ENCODE results near the gene GUCA2A. TPM values are rescaled to one million over a fixed set of nuclear protein-coding genes. Genes with fewer than 3 reads are reported as not detected.

GUCA2A gene
- polyA plus RNA-seq, 3 donors: not detected

- Mint-ChIP-seq H3K4me1 (no peaks in the 10 kb centered on the region), H3K9me3 (no peaks in the 10 kb centered on the region), H3K27me3 (ENCODE audit: low read depth in 3 of 3) (peaks cover 0 to 3% (median 2%) of the 10 kb centered on the region in 3 donors), H3K36me3 (no peaks in the 10 kb centered on the region), H3K27ac (no peak overlapping the region), H3K4me3 (no peak overlapping the region)
- Histone ChIP-seq H2AFZ (ENCODE audit: insufficient read depth, low read depth, low read length, poor library complexity, severe bottlenecking) (no peak overlapping the region), H3K27me3 (ENCODE audit: control insufficient read depth in 2 of 2, insufficient read depth in 2 of 2, low read length in 2 of 2) (no peaks in the 10 kb centered on the region), H3K79me2 (ENCODE audit: insufficient read depth, low read length) (no peaks in the 10 kb centered on the region), H4K20me1 (ENCODE audit: insufficient read depth, low read length) (no peaks in the 10 kb centered on the region), H3K27ac (ENCODE audit: low read depth in 1 of 2, low read length in 2 of 2) (no peak overlapping the region), H3K9me3 (replicated peaks in 1 of 2; ENCODE audit: control insufficient read depth in 1 of 2, insufficient read depth in 1 of 2, low read length in 2 of 2) (no peaks in the 10 kb centered on the region), H3K9ac (ENCODE audit: insufficient read depth, low read length, poor library complexity, severe bottlenecking) (no peak overlapping the region), H3K36me3 (replicated peaks in 1 of 2; ENCODE audit: control insufficient read depth in 1 of 2, insufficient read depth in 2 of 2, low read length in 2 of 2) (no peaks in the 10 kb centered on the region), H3K4me1 (ENCODE audit: control insufficient read depth in 1 of 2, insufficient read depth in 2 of 2, low read length in 2 of 2) (no peaks in the 10 kb centered on the region), H3K4me2 (replicated peaks; ENCODE audit: extremely low read depth, low read length, poor library complexity, severe bottlenecking) (no peak overlapping the region), H3K4me3 (replicated peaks in 1 of 3; ENCODE audit: low read depth in 2 of 3, low read length in 3 of 3) (no peak overlapping the region)
- intact Hi-C loops (cut with micrococcal nuclease): no loop called here
- 88% methylated on average over 3 of the region's 3 CpGs for WGBS (ENCODE audit: insufficient coverage)
- DNase-seq: no peak
- no peak for TF ChIP-seq CTCF (IDR thresholded peaks at IDR 0.05)
Observed at GRCh38 chr1:42152119-42152518, 12.4 kb downstream of the GUCA2A start.

- Histone ChIP-seq H3K36me3 (replicated peaks in 1 of 2; ENCODE audit: control insufficient read depth in 1 of 2, insufficient read depth in 2 of 2, low read length in 2 of 2) (no peaks in the 10 kb centered on the region), H3K9me3 (replicated peaks in 1 of 2; ENCODE audit: control insufficient read depth in 1 of 2, insufficient read depth in 1 of 2, low read length in 2 of 2) (no peaks in the 10 kb centered on the region), H3K79me2 (ENCODE audit: insufficient read depth, low read length) (no peaks in the 10 kb centered on the region), H2AFZ (ENCODE audit: insufficient read depth, low read depth, low read length, poor library complexity, severe bottlenecking) (no peak overlapping the region), H3K27ac (ENCODE audit: low read depth in 1 of 2, low read length in 2 of 2) (no peak overlapping the region), H3K27me3 (ENCODE audit: control insufficient read depth in 2 of 2, insufficient read depth in 2 of 2, low read length in 2 of 2) (no peaks in the 10 kb centered on the region), H3K4me1 (ENCODE audit: control insufficient read depth in 1 of 2, insufficient read depth in 2 of 2, low read length in 2 of 2) (peaks cover 1 to 2% of the 10 kb centered on the region in 2 donors), H3K9ac (ENCODE audit: insufficient read depth, low read length, poor library complexity, severe bottlenecking) (no peak overlapping the region), H3K4me2 (replicated peaks; ENCODE audit: extremely low read depth, low read length, poor library complexity, severe bottlenecking) (no peak overlapping the region), H3K4me3 (replicated peaks in 1 of 3; ENCODE audit: low read depth in 2 of 3, low read length in 3 of 3) (no peak overlapping the region), H4K20me1 (ENCODE audit: insufficient read depth, low read length) (no peaks in the 10 kb centered on the region)
- H3K27ac Mint-ChIP-seq: peak overlapping the region in 1 of 7 donors; percentile 35
- no peaks in the 10 kb centered on the region for H3K9me3 Mint-ChIP-seq
- no peak overlapping the region for H3K4me3 Mint-ChIP-seq
- no peaks in the 10 kb centered on the region for H3K36me3 Mint-ChIP-seq
- no peak for TF ChIP-seq CTCF (IDR thresholded peaks at IDR 0.05)
- no peaks in the 10 kb centered on the region for H3K4me1 Mint-ChIP-seq
- peaks cover 0 to 3% (median 2%) of the 10 kb centered on the region in 3 donors for H3K27me3 Mint-ChIP-seq (ENCODE audit: low read depth in 3 of 3)
- DNase-seq: no peak
- 73% methylated on average over 4 of the region's 5 CpGs for WGBS (ENCODE audit: insufficient coverage)
- intact Hi-C loops (cut with micrococcal nuclease): no loop called here
Observed at GRCh38 chr1:42150651-42151050, 13.9 kb downstream of the GUCA2A start.
